NCI-H2196 (cell line): ENCODE data around the gene NRXN3.
"Not testable (repeated sequence)": the region's sequence is repeated elsewhere in the genome, so short reads cannot be mapped to it uniquely, and the experiment has no call there.

Experiments
- DNase-seq: peaks from one replicate; lab custom pipeline; 2025; ENCODE audit not compliant: unreplicated experiment; lab: John Stamatoyannopoulos, UW

The NRXN3 gene

DNA sequence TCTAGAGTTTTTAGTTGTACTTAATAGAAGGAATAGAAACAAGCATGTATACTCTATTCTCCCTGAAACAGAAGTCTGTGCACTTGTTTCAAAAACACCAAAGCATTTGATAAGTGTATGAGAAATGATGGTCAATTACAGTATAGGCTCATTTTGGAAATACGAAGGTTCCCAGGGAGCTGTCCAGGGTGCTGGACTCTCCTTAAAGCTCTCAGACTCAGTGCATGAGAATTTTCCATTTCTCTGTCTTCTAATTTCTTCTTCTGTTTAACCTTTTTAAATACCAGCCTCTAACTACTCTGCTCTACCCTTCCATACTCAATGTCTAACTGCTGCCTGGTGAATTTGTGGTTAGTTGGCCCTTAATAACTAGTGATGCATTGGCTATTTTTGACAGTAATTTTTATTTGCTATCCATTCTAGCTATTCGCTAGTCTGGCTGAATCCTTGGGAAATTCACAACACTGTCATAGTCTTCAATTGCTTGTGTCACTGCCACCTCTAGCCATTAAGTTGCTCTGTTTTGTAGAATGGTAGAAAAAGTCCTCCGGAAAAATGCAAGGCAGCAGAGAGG is 229.2 kb downstream of the NRXN3 start:
- DNase-seq = no peak

DNA sequence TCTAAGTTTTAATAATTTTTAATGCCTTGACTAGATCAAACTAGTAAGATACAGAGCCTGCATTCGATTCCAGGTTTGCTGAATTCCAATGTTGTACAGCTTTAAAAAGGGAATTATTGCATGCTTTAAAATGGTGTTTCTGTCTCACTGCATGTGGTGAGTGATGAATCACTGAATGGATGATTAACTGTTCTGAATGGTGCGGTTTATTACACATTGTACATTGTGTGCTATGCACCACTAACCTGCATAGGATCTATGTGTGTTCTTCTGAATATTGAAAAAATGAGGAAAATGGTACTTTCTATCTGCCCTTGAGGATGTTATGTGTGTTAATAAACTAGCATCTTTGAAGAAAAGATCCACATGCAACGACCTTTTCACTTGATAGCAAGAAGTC is 231.7 kb downstream of the NRXN3 start:
- DNase-seq = no peak

DNA sequence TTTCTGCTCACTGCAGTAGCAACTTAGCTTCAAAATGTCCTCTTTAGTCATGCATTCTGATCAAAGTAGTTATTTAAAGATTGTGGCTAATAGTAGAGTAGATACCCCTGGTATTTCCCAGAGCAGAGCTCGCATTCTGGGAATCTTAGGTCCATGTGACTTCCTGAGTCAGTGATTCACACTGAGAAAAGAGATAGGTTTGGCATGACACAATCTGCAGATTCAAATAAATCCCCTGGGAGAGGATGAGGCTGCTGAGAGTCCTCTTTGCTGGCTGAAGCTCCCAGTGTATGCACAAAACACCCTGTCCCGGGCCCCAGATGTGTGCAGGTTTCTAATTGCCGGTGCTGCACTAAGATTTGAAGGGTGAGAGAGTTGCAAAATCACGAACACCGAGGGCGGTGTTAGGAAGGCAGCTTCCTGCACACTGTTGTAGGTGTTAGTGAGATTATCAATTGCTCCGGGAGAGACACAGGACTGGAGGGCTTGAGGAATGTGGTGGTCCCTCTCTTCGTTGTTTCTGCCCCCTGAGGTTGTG is 233.2 kb downstream of the NRXN3 start:
- DNase-seq = no peak

DNA sequence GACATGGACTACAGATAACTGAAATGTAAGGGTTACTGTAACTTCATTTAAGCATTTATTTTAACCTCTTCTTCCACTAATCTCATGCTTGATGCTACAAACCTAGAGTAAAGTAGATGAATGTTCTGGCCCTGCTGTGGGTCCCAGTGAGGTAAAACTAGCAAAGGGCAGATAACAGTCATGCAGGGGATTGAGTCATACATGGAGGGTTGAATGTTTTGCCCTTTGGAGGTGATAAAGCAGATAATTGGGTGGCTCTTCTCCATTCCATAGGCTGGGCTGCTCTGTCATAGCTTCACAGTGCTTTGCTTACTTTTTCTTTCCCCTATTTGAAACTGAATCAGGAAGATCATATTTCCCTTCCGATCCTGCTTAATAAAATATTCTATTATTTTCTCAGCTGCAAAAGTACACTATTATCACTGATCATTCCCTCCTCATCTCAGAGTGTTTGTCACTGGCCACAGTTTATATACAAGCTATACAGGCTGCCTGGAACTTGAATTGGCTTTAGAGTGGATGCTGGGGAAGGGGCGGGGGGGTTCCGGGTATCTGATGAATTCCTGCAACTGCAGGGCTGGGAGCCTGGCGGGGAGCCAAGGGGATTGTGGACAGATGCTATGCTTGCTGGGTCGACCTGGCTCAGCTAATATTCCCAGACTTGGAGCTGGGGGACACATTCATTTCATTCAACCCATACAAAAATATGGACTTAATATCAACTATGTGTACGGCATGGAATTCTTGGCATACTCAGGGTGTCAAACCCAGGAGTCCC is 235.1 kb downstream of the NRXN3 start:
- DNase-seq = no peak

DNA sequence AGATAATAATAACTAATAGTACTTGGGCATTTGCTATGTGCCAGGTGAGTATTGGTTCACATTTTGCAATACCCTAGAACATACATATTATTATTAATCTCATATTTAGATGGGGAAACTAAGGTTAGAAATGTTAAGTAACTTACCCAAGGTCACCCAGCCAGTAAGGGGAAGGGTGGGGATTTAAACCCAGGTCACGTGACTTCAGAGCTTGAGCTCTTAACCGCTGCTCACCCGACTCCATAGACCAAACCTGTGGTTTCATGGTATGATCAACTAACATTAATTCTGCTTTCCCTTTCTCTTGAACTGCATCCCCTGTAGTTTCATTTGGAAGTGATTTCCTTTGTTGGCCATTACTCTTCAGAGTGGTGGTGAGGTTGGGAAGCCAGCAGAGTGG is 242.3 kb downstream of the NRXN3 start:
- DNase-seq = no peak

DNA sequence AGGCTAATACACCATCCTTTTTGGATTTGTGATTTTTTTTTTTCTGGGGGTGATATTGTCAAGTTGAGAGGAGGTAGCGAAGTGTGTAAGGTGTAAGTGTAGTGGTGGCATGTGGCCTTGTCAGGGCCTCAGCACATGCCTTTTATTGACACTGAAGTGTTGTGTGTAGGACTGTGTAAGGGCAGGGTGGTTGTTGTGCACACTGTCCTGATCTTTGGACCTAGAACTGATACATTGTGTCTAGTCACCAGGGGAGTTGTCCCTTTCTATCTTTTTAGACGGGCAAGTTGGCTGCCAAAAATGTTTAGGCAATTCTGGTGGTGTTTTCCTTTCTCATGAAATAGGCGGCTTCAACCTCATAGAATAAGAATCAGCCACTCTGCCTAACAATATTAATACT is 244.0 kb downstream of the NRXN3 start:
- DNase-seq = no peak

DNA sequence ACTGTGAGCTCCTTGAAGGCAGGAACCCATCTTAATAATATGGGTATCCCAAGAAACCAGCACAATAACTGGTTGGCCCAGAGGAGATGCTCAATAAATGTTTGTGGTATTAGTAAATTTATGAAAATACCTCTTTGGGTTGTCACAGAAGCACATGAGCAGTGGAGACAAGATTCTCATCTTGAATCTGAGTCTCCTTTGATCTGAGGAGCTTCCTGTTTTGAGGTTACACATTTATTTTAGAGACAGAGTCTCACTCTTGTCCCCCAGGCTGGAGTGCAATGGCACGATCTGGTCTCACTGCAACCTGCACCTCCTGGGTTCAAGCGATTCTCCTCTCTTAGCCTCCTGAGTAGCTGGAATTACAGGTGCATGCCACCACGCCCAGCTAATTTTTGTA is 247.4 kb downstream of the NRXN3 start:
- no peak for DNase-seq

DNA sequence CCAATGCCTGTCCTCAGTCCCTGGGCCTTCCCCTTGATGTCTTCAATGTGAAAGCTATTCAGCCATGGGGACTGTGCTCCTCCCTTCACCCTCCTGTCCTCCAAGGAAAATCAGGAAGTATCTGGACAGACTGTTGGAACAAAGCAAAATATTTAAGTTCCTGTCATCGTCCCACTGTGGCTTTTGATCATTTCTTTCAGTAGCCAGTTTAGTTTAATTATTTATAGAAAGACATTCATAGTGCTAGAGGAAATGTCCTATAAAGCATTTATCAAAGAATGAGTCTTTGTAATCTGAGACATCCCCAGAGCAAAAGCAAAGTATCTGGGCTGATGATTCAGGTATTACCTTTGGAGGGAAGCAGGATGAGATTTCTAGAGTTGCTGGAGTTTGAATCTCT is 254.1 kb downstream of the NRXN3 start:
- DNase-seq = no peak

DNA sequence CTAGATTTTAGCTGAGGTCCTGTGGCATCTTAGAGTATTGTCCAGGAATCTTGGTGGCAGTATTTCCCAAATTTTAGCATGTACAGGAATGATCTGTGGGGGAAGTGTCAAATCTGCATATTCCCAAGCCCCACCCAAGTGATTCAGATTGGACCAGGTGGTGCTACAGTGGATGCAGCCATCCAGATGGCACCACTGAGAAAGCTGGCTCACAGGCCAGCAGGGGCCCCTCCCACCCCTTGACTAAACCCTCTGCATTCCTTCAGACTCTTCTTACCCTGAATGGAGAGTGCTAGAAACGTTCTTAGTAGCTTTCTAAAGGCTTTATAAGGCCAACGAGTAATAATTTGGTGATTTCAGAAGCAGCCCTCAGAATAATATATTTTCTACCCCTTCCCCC is 255.2 kb downstream of the NRXN3 start:
- no peak for DNase-seq

DNA sequence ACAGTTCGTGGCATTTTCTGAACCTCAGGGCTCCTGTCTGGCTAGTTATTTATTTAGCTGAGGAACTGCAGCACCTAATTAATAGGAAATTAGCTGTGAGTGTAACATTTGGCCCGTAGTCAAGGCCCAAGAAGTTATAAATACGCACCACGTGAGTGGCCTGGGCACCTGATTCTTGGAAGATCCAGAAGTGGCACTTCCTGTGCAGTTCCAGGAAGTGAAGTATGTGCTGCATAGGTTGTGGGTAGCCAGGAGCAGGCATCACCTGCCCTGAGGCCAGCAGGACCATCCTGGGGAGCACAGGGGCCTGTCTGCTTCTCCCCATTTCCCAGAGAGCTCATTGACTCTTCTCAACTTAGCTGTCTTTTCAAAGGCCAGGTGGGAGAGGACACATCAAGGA is 255.6 kb downstream of the NRXN3 start:
- no peak for DNase-seq

DNA sequence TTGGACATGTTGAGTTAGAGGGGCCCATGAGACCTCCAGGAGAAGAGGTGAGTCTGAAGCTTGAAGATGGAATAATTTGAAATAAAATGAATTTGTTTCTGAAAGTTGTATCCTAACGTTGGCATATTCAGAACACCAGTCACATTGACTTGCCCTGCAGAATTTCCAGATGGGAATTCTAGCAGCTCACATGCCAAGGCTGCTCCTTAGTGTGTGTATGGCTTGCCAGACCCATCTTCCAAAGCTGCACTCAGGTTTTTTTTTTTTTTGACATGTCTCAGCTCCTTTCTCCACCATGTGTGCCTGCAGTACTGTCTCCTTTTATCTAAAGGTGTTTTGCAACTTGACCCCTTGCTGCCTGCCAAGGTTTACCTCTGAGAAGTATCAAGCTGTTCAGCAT is 261.9 kb downstream of the NRXN3 start:
- no peak for DNase-seq

DNA sequence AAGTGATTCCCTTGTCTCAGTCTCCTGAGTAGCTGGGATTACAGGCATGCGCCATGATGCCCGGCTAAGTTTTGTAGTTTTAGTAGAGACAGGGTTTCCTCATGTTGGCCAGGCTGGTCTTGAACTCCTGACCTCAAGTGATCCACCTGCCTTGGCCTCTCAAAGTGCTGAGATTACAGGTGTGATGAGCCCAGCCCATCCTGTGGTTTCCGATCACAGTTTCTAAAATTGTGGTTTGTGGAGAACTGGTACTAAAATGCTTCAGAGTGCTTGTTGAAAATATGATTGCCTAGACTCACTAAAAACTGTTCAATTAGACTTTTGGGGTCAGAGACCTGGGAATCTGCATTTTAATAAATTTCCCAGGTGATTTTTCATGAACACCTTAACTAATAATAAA is 267.3 kb downstream of the NRXN3 start:
- DNase-seq = not testable (repeated sequence)

DNA sequence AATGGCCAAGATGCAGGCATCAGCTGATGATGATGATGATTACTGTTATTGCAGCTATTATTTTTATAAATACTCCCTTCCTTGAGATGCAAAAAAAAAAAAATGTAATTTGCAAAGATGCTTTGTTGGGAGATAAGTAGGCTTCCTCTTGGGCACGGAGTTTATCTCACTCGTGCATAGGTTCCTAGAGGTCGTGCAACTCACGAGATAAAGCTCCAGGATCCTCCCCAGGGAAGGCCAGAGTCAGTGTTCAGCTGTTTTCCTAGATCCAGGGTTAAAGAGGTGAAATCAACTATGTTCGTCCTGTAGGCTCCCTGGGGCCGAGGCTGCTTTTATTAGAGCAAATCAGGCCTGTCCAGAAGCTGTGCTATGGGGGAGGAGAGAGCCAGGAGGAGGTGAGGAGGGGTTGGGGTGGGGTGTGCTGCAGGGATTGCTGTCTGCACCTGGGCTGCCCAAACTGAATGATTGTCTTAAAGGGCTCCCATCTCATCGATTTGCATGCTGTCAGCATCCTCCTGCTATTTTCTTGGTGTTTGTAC is 270.3 kb downstream of the NRXN3 start:
- DNase-seq = no peak

DNA sequence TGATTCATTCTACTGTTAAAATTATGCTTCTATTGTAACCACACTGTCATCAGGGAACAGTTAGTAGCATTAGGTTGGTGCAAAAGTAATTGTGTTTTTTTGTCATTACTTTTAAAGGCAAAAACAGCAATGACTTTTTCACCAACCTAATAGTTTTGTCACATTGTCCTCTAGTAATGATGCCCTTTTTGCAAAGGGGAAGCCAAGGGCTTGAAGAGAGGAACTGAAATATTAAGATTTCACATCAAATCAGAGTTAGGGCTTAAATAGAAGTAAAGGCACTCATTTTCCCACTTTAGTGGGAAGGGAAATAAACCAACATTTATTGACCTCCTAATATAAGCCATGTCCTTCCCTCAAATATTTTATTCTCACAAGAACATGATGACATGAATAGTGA is 273.7 kb downstream of the NRXN3 start:
- no peak for DNase-seq

DNA sequence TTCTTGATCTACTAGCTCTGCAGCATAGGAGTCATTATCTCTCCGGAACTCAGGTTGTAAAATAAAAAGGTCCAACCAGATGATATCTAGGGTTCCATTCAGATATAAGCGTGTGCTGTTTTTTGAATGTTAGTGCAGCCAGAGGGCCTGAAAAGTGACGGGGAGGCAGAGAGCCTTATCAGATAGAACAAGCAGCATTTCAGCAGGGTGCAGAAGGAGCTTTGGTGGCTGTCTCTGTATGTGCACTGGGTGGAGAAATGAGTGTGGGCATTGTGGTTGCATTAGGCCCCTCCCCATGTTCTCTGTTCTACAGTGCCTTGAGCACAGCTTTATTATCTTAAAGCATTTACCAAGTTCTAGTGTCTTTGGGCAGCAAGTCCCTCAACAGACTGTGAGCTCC is 275.1 kb downstream of the NRXN3 start:
- DNase-seq = no peak

DNA sequence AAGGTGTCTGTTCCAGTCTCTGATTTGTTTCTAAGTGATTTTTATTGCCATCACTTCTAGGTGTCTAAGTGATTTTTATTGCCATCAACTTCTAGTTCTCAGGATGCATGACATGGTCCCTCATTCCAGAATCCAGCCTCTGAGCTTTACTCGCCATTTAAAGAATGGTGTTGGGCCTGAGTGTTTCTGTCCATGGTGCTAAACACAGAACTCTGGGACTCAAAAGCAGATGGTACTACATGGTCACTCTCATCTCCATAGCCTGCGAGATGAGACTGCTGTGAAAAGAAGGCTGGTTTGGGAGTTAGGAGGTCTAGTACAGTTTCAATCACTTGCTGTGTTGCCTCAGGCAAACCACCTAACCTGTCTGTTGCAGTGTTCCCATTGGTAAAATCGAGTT is 276.6 kb downstream of the NRXN3 start:
- DNase-seq = no peak

DNA sequence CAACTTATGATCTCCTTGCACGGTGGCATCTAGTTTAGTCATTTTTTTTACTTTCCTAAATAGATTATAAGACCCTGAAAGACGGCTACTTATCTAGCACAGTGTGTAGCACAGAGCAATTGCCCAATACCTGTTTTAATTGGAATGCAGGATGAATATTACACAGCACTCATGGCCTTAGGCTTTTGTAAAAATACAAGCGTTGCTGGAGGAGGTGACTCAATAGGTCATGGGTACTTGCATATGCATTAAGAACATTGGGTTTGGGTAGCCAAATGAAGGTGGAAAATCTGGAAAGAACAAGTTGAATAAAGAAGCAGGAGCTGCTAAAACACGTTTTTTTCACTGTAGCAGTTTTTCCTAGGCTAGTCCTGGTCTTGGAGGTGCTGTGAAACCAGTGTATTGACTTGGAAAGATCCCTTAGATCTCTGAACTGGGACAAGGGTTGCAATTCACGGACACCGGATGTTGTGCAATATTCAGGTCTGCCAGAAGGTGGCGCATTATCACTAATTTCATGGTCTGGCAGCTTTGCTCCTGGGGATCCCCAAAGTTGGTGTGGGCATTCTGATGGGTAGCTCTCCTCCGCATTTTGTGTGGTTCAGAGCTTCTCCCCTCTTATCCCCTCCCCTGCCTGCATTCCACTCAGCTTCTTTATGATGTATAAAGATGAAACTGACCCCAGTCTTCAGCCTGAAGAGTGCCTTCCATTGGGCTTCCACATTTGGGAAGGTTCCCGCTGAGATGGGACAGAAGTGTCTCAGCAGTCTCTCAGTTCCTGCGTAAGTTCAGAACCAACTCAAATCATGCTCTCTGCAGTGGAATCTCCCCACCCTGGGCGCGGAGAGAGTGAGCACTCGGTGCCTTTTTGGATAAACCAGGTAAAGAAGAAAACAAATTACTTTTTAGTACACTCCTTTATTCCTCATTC is 278.3 kb downstream of the NRXN3 start:
- peak; percentile 62 for DNase-seq

DNA sequence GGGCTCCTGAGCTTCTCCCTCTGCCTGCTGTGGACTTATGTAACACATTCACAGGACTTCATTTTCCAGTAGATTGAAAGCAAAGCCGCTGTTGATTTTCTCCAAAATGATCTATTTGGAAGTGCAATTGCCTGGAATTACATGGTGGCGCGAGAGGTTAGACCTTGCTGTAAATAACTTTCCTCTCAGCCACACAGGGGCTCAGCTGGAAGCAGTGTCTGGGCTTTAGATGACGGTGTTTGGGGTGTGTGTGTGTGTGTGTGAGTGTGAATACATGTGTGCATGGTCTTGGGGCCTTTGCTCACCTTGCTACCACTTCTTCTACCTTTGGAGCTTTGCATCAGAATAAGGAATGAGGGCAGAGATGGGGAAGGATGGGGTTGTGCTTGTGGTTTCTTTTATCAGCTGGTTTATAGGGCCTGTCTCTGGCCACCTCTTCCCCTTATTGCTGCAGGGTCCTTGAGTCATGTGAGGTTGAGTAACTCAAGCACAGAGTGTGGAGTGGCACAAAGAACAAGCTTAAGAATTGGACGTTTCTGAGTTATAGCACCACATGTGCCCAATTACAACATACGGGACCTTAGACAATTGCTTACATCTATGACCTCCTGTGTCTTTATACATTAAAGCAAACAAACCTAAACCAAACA is 280.6 kb downstream of the NRXN3 start:
- DNase-seq = no peak

DNA sequence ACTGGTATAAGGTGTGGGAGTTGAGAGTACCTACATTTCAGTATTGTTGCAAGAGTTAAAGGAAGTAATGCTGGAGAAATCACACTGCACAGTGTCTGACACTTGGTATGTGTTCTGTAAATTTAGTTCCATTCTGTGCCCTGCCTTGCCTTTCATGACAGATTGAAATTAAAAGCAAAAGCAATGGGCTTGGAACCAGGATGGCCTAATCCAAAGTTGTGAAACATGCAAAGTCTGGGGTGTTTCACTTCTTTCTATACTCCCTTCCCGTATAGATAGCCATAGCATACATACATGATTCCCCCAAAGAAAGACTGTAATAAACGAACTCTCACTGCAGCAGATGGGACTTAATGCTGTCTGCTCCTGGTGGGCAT is 281.1 kb downstream of the NRXN3 start:
- DNase-seq = no peak

DNA sequence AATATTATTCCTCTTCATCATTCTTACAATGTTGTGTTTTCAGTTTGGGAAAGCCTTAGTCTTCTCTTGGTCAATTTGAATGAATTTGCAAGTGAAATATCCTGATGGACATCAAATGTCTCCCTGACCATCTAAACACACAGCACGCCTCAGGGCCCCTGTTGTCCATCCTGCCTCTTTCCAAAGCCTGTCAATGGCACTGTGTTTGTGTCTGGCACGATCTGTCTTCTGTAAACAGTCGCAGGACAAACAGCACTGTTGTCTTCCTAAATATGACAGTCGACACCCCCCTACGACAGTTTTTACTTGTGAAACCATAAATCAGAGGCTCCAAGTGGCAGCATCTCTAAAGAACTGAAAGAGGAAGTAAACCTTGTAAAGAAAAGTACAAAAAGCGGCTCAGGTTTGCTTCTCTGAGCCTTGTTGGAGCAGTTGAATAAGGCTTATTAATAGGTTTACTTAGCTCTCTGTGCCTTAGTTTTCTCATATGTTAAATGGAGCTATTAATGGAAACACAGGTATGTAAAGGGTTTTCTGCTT is 285.8 kb downstream of the NRXN3 start:
- no peak for DNase-seq

DNA sequence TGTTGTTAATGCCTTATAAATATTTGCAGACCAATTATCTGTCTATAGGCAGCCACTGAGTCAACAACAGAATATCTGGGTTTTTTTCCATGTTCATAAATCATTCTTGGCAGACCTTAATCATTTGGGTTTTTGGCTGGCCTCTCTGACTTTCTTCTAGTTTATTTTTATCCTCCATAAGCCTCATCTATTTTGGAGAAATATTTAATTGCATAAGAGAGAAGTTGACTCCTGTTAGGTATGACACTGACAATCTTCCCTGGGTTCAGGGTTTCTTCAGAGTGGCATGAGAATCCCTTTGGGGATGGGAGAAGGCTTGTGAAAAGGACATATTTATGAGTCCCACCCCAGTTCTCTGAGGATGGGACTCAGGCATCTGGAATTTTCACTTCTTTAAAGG is 299.8 kb downstream of the NRXN3 start:
- DNase-seq = no peak
